Naive B cell (primary cell): ENCODE data around the gene OR4Q3. TPM values are rescaled to one million over a fixed set of nuclear protein-coding genes. Genes with fewer than 3 reads are reported as not detected.
"Not testable (repeated sequence)": the region's sequence is repeated elsewhere in the genome, so short reads cannot be mapped to it uniquely, and the experiment has no call there.

ENCODE experiments used
- ATAC-seq, 2 donors: fragments of 150-1000 bp; cut with Tn5 transposase; 2 replicates each; pipeline ENCODE4 v1.10.0; 2021; ENCODE audit warnings: low read depth in 2 of 2, mild to moderate bottlenecking in 2 of 2, moderate library complexity in 2 of 2
- DNase-seq: peaks from one replicate; pipeline ENCODE4 v3.0.0; 2022
- H3K27ac Mint-ChIP-seq, 6 donors: one replicate each; pipeline ENCODE4 v1.8.0; 2020 to 2022; ENCODE audit warnings: mild to moderate bottlenecking in 6 of 6, mixed read lengths in 6 of 6, moderate library complexity in 5 of 6, inconsistent platforms in 2 of 6
- H3K27me3 Mint-ChIP-seq, 3 donors: one replicate each; pipeline ENCODE4 v1.8.0; 2021 to 2022; ENCODE audit warnings: mixed read lengths in 3 of 3, mild to moderate bottlenecking in 1 of 3
- H3K36me3 Mint-ChIP-seq, 2 donors: one replicate each; pipeline ENCODE4 v1.8.0; 2020 to 2022; ENCODE audit warnings: mixed read lengths in 2 of 2, inconsistent platforms in 1 of 2, mild to moderate bottlenecking in 1 of 2
- H3K4me1 Mint-ChIP-seq, 3 donors: one replicate each; pipeline ENCODE4 v1.8.0; 2020 to 2022; ENCODE audit warnings: mixed read lengths in 3 of 3, inconsistent platforms in 1 of 3, mild to moderate bottlenecking in 1 of 3, moderate library complexity in 1 of 3
- H3K4me3 Mint-ChIP-seq, 8 donors: one replicate each; pipeline ENCODE4 v1.8.0; 2020 to 2022; ENCODE audit warnings: mild to moderate bottlenecking in 8 of 8, mixed read lengths in 8 of 8, moderate library complexity in 8 of 8, inconsistent platforms in 2 of 8
- H3K9me3 Mint-ChIP-seq, 7 donors: one replicate each; pipeline ENCODE4 v1.8.0; 2020 to 2022; ENCODE audit warnings: mixed read lengths in 7 of 7, mild to moderate bottlenecking in 5 of 7, inconsistent platforms in 2 of 7, moderate library complexity in 1 of 7
- polyA plus RNA-seq, 6 donors: library from polyadenylated mRNA; unstranded; fragments of 300-500 nt; fragmentation: Illumina TruSeq; gene quantifications; one replicate each; pipeline ENCODE4 v1.2.3, GENCODE V29; 2021; ENCODE audit warnings: low read depth in 6 of 6

The OR4Q3 gene
- polyA plus RNA-seq, 6 donors from 2014 or later, result not detected

GRCh38 chr14:19796520-19797108 is 53.2 kb downstream of the OR4Q3 start:
- not testable (repeated sequence) for H3K4me3 Mint-ChIP-seq, H3K36me3 Mint-ChIP-seq, DNase-seq, H3K4me1 Mint-ChIP-seq, ATAC-seq, H3K27ac Mint-ChIP-seq, H3K9me3 Mint-ChIP-seq, H3K27me3 Mint-ChIP-seq

Other genes with a start within 250 kb of the OR4Q3 start
- gene OR11H2, start 29.7 kb upstream of the OR4Q3 start, polyA plus RNA-seq, result not detected
- gene OR4M1, start 29.9 kb downstream of the OR4Q3 start, polyA plus RNA-seq, result not detected
- gene OR4N2, start 60.2 kb downstream of the OR4Q3 start, polyA plus RNA-seq, result not detected
- gene OR4K2, start 131.6 kb downstream of the OR4Q3 start, polyA plus RNA-seq, result not detected
- gene OR4K5, start 177.0 kb downstream of the OR4Q3 start, polyA plus RNA-seq, result not detected
- not detected for gene OR4K1, start 187.3 kb downstream of the OR4Q3 start, polyA plus RNA-seq
- gene OR4K15, start 232.0 kb downstream of the OR4Q3 start, polyA plus RNA-seq, result not detected